ENCODE data around the gene PTGFRN. TPM values are rescaled to one million over a fixed set of nuclear protein-coding genes. Genes with fewer than 3 reads are reported as not detected.
"Not testable (repeated sequence)": the region's sequence is repeated elsewhere in the genome, so short reads cannot be mapped to it uniquely, and the experiment has no call there.

The PTGFRN gene
- 31.0 and 37.7 TPM in 2 replicates for total RNA-seq
- 16.0 and 16.6 TPM in 2 replicates for polyA plus RNA-seq

GRCh38 chr1:116909512-116910378 lies at the start of gene PTGFRN:
Gene PTGFRN, plus strand, starts transcription at chr1:116909916. Its CDS starts 288 bp downstream, at chr1:116910204.
- H3K27me3 ChIP-seq, result no peaks in the 10 kb centered on the region
- H3K4me2 ChIP-seq, result peak within 1 kb of the TSS; percentile 81
- 6% methylated on average over 24 of the region's 86 CpGs for WGBS (ENCODE audit: low lambda C conversion rate, missing lambda C conversion rate)
- peak within 1 kb of the TSS; percentile 87 for H3K27ac ChIP-seq
- peaks cover 9% of the 10 kb centered on the region for H3K4me1 ChIP-seq (ENCODE audit: insufficient read depth)
- H4K20me1 ChIP-seq (ENCODE audit: insufficient read depth, poor library complexity, severe bottlenecking), result no peaks in the 10 kb centered on the region
- no peaks in the 10 kb centered on the region for H3K9me3 ChIP-seq (ENCODE audit: low read depth)
- H3K9me2 ChIP-seq (replicated peaks; ENCODE audit: insufficient read depth), result no peaks in the 10 kb centered on the region
- DNase-seq (ENCODE audit: low spot score), result peak; percentile 83
- TF ChIP-seq EZH2phosphoT487 (IDR thresholded peaks at IDR 0.05; ENCODE audit: low read depth, severe bottlenecking, unreplicated experiment) (no peak), EZH2 (IDR thresholded peaks at IDR 0.05; ENCODE audit: borderline replicate concordance) (no peak)
- peak within 1 kb of the TSS; percentile 85 for H3K4me3 ChIP-seq
- H3K79me2 ChIP-seq, result peaks cover 41% of the 10 kb centered on the region
- no peaks in the 10 kb centered on the region for H3K36me3 ChIP-seq (replicated peaks; ENCODE audit: insufficient read depth, low read depth)
- H2AFZ ChIP-seq, result peak within 1 kb of the TSS; percentile 75

- not testable (repeated sequence) for H3K9me3 ChIP-seq (ENCODE audit: low read depth); DNase-seq (ENCODE audit: low spot score); H2AFZ ChIP-seq; H3K4me3 ChIP-seq; H3K9me2 ChIP-seq (replicated peaks; ENCODE audit: insufficient read depth); H4K20me1 ChIP-seq (ENCODE audit: insufficient read depth, poor library complexity, severe bottlenecking); H3K36me3 ChIP-seq (replicated peaks; ENCODE audit: insufficient read depth, low read depth); H3K27me3 ChIP-seq; H3K27ac ChIP-seq; H3K79me2 ChIP-seq; H3K4me2 ChIP-seq
- peaks cover 12% of the 10 kb centered on the region for H3K4me1 ChIP-seq (ENCODE audit: insufficient read depth)
- 78% methylated on average over 2 of the region's 2 CpGs for WGBS (ENCODE audit: low lambda C conversion rate, missing lambda C conversion rate)
Observed at GRCh38 chr1:116860167-116860566, 49.5 kb upstream of the PTGFRN start.

GRCh38 chr1:116861137-116861536 lies 48.6 kb upstream of the PTGFRN start:
- no peak overlapping the region for H3K4me3 ChIP-seq
- DNase-seq (ENCODE audit: low spot score), result no peak
- no peaks in the 10 kb centered on the region for H3K27me3 ChIP-seq
- H3K36me3 ChIP-seq (replicated peaks; ENCODE audit: insufficient read depth, low read depth), result no peaks in the 10 kb centered on the region
- peaks cover 4% of the 10 kb centered on the region for H3K4me1 ChIP-seq (ENCODE audit: insufficient read depth)
- H3K79me2 ChIP-seq, result no peaks in the 10 kb centered on the region
- no peak overlapping the region for H3K27ac ChIP-seq
- H3K9me2 ChIP-seq (replicated peaks; ENCODE audit: insufficient read depth), result no peaks in the 10 kb centered on the region
- no peak for TF ChIP-seq EZH2phosphoT487 (IDR thresholded peaks at IDR 0.05; ENCODE audit: low read depth, severe bottlenecking, unreplicated experiment)
- no peak for TF ChIP-seq EZH2 (IDR thresholded peaks at IDR 0.05; ENCODE audit: borderline replicate concordance)
- TF ChIP-seq CTCF (IDR thresholded peaks at IDR 0.05; ENCODE audit: poor library complexity), result no peak
- no peaks in the 10 kb centered on the region for H3K9me3 ChIP-seq (ENCODE audit: low read depth)
- no peaks in the 10 kb centered on the region for H4K20me1 ChIP-seq (ENCODE audit: insufficient read depth, poor library complexity, severe bottlenecking)
- 91% methylated on average over 3 of the region's 3 CpGs for WGBS (ENCODE audit: low lambda C conversion rate, missing lambda C conversion rate)
- no peak overlapping the region for H3K4me2 ChIP-seq
- H2AFZ ChIP-seq, result no peak overlapping the region

GRCh38 chr1:116863031-116863430 lies 46.7 kb upstream of the PTGFRN start:
- H3K4me1 ChIP-seq (ENCODE audit: insufficient read depth); H3K27ac ChIP-seq; DNase-seq (ENCODE audit: low spot score); H2AFZ ChIP-seq; H3K27me3 ChIP-seq; H3K4me3 ChIP-seq; H3K36me3 ChIP-seq (replicated peaks; ENCODE audit: insufficient read depth, low read depth); H3K9me2 ChIP-seq (replicated peaks; ENCODE audit: insufficient read depth); H3K9me3 ChIP-seq (ENCODE audit: low read depth); H3K79me2 ChIP-seq; H4K20me1 ChIP-seq (ENCODE audit: insufficient read depth, poor library complexity, severe bottlenecking); H3K4me2 ChIP-seq: not testable (repeated sequence)
- 94% methylated on average over 3 of the region's 3 CpGs for WGBS (ENCODE audit: low lambda C conversion rate, missing lambda C conversion rate)

- 98% methylated on average over 2 of the region's 2 CpGs for WGBS (ENCODE audit: low lambda C conversion rate, missing lambda C conversion rate)
- not testable (repeated sequence) for H4K20me1 ChIP-seq (ENCODE audit: insufficient read depth, poor library complexity, severe bottlenecking); H3K4me2 ChIP-seq; H3K27me3 ChIP-seq; H2AFZ ChIP-seq; H3K4me3 ChIP-seq; H3K4me1 ChIP-seq (ENCODE audit: insufficient read depth); H3K79me2 ChIP-seq; DNase-seq (ENCODE audit: low spot score); H3K36me3 ChIP-seq (replicated peaks; ENCODE audit: insufficient read depth, low read depth); H3K9me2 ChIP-seq (replicated peaks; ENCODE audit: insufficient read depth); H3K9me3 ChIP-seq (ENCODE audit: low read depth); H3K27ac ChIP-seq
Observed at GRCh38 chr1:116866478-116866877, 43.2 kb upstream of the PTGFRN start.

Measured in hepatocyte (in vitro differentiated cells).